ENCODE measurements around the gene CCDC15.

CCDC15 gene

DNA sequence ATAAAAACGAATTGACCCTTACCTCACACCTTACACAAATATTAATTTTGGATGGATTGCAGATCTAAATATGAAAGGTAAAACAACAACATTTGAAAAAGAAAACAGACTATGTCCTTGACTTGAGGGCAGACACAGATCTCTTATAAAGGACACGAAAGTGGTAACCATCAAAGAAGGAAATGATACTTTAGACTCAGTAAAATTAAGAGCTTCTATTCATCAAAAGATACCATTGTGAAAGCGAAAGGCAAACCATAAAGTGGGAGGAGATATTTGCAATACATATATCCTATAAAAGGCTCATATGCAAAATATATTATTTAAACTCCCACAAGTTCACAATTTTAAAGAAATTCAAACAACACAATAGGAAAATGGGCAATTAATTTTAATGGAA lies 23.2 kb upstream of the CCDC15 start:
- Histone ChIP-seq H3K27me3 (peaks cover 18% of the 10 kb centered on the region), H3K4me3 (ENCODE audit: low read depth, low read length) (no peak overlapping the region), H3K36me3 (no peaks in the 10 kb centered on the region), H3K9me3 (no peaks in the 10 kb centered on the region), H3K4me1 (no peaks in the 10 kb centered on the region)
- TF ChIP-seq, protein P1, sequence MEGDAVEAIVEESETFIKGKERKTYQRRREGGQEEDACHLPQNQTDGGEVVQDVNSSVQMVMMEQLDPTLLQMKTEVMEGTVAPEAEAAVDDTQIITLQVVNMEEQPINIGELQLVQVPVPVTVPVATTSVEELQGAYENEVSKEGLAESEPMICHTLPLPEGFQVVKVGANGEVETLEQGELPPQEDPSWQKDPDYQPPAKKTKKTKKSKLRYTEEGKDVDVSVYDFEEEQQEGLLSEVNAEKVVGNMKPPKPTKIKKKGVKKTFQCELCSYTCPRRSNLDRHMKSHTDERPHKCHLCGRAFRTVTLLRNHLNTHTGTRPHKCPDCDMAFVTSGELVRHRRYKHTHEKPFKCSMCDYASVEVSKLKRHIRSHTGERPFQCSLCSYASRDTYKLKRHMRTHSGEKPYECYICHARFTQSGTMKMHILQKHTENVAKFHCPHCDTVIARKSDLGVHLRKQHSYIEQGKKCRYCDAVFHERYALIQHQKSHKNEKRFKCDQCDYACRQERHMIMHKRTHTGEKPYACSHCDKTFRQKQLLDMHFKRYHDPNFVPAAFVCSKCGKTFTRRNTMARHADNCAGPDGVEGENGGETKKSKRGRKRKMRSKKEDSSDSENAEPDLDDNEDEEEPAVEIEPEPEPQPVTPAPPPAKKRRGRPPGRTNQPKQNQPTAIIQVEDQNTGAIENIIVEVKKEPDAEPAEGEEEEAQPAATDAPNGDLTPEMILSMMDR (IDR thresholded peaks at IDR 0.05; ENCODE audit: low read depth, low read length): no peak
- no peak for DNase-seq

DNA sequence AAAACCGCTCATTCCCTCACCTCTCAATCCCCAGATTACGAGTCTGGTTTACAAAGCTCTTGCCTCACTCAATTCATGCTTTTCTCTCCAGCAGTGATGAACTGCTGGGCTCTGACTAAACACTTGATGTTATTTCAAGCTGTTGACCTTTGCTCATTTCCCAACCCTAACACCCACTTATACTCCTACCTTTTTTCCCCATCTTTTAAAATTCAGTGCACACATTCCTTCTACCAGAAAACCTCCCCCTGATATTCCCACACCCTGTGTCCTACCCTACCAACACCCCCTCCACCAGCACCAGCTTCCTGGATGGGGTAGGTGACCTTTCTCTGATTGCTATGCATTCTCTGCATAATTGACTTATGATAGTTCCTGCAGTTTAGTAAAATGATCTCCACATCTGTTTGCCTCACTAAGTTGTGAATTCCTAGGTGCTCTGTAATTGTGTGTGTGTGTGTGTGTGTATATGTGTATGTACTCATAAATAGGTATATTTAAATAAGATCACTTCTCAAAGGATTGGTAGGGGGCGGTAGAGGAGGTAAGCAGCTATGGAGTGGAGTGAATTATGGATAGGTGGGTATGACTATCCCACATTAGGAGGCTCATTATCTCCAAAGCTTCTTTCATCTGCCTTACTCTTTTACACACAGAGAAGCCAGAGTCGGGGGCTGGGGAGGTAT lies 19.0 kb upstream of the CCDC15 start:
- TF ChIP-seq, protein P1 (IDR thresholded peaks at IDR 0.05; ENCODE audit: low read depth, low read length): no peak
- H3K4me3 ChIP-seq (ENCODE audit: low read depth, low read length): no peak overlapping the region
- DNase-seq: no peak
- no peaks in the 10 kb centered on the region for H3K36me3 ChIP-seq
- H3K9me3 ChIP-seq: no peaks in the 10 kb centered on the region
- no peaks in the 10 kb centered on the region for H3K4me1 ChIP-seq
- H3K27me3 ChIP-seq: peaks cover 52% of the 10 kb centered on the region

DNA sequence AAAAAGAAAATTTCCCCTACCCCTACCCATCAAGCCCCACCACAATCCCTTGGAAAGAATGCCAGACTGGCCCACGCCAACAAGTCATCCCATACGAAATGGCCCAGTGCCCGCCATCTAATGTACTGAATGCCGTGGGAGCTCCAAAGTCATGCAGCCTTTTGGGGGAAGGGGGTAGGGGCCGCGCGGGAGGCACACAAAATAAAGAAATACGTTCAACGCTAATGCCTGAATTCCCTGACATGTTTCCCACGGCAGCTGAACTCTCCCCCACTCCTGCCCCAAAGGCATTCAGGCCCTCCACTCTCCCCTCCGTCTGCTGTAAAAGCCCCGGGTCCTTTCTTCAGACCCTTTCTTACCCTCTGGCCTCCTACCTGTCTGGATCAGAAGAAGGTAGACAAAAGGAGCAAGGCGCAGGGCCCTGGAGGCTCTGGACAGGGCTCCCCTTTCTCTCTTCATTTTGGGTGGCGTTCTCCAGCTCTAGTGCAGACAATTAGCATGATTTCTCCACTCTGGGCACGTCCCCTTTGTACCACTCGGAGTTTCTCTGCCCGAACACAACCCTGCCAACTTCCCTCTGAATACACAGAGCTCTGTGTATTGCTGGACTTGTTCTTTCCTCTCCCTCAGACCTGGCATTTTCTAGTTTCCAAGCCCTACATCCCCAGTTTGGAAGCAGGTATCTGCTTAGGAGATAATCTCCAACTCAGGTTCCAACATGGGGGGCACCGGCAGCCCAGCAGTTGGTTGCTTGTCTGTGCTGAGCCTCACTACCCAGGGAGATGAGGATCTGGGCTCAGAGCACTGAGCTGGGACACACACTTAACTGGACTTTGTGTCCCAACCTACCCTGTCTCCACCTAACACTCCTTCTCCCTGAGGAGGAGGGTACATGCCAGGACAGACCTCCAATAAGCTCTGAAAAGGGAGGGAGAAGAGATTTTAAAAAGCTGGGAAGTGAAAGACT lies 18.2 kb upstream of the CCDC15 start, which contains the start of gene HEPACAM:
Gene HEPACAM, minus strand, starts transcription at position 500 of the 967 bp plus-strand sequence. Its CDS starts 41 bp downstream, at position 459.
- Histone ChIP-seq H3K4me1 (no peaks in the 10 kb centered on the region), H3K36me3 (no peaks in the 10 kb centered on the region), H3K27me3 (peaks cover 55% of the 10 kb centered on the region), H3K9me3 (no peaks in the 10 kb centered on the region), H3K4me3 (ENCODE audit: low read depth, low read length) (no peak within 1 kb of the TSS)
- TF ChIP-seq, protein P1 (IDR thresholded peaks at IDR 0.05; ENCODE audit: low read depth, low read length): no peak
- no peak for DNase-seq

DNA sequence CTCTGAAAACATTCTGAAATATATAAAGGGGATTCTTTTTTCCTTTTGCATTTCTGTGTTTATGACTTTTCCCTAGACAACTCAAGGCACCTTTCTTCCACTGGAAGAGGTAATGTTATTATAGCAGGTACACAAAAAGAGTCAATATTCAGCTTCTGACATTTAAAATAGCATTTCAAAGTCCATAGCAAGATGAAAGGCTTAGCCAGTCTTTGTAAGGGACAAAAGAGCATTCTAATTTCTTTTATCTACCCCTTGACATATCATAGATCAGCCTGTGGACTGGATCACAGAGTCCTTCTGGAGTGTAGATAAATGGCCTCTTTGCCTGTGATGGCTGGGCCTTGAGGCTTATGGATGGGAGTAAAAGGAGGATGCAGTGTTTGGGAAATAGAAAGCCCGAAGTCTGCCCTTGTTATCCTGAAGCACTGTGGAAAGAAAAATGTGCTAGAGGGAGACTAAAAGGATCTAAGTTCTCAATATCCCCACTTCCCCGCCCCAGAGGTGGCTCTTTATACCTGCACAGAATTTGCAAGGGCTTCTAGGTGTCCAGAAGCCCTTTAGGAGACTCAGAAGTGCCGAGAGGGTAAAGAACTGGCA lies 16.6 kb upstream of the CCDC15 start:
- no peak for DNase-seq
- Histone ChIP-seq H3K4me1 (no peaks in the 10 kb centered on the region), H3K36me3 (no peaks in the 10 kb centered on the region), H3K4me3 (ENCODE audit: low read depth, low read length) (no peak overlapping the region), H3K9me3 (no peaks in the 10 kb centered on the region), H3K27me3 (peaks cover 55% of the 10 kb centered on the region)
- TF ChIP-seq, protein P1 (IDR thresholded peaks at IDR 0.05; ENCODE audit: low read depth, low read length): no peak

DNA sequence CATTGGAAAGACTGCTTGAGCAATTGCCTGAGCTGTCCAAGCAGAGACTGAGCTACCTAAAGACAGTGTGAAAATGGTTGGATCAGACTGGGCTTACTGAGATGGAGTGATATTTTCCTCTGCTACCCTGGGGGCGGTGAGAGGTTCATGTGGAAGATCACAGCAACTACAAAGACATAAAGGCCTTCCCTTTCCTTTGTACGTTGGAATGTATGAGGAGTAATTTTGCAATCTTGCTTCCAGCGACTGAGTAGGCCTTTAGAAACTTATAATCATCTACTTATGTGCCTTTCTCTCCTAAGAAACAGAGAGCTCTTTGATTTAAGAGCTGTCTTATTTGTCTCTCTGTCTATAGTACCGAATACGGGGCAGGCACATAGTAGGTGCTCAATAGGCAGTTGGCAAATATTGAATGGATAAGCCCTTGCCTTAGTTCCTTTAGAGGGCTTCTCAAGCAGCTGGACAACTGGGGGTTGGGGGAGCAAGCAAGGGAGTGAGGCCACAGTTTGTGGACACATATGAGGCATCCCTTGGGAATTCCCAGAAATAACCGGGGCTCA lies 15.7 kb upstream of the CCDC15 start:
- no peak for DNase-seq
- Histone ChIP-seq H3K4me3 (ENCODE audit: low read depth, low read length) (no peak overlapping the region), H3K27me3 (peaks cover 55% of the 10 kb centered on the region), H3K4me1 (no peaks in the 10 kb centered on the region), H3K36me3 (no peaks in the 10 kb centered on the region), H3K9me3 (no peaks in the 10 kb centered on the region)
- TF ChIP-seq, protein P1 (IDR thresholded peaks at IDR 0.05; ENCODE audit: low read depth, low read length): no peak

Measured in BE2C (cell line).